Activated CD4-positive, alpha-beta T cell treated with anti-CD3 and anti-CD28 coated beads for 24 hours (primary cell): ENCODE data around the gene CCNYL1.
A peak's percentile ranks its signal among the peaks of the same experiment; 100 is the strongest.
"Not testable (repeated sequence)": the region's sequence is repeated elsewhere in the genome, so short reads cannot be mapped to it uniquely, and the experiment has no call there.

Experiments
- DNase-seq, 2 donors: peaks; one replicate each; pipeline ENCODE4 v3.0.0-alpha.2; 2020; ENCODE audit warnings: low read depth in 2 of 2

The CCNYL1 gene

GRCh38 chr2:207697411-207697810 is 14.0 kb upstream of the CCNYL1 start:
- no peak for DNase-seq

- DNase-seq, result no peak
Observed at GRCh38 chr2:207698301-207698700, 13.1 kb upstream of the CCNYL1 start.

GRCh38 chr2:207704078-207704477 is 7.4 kb upstream of the CCNYL1 start:
- DNase-seq, result no peak

GRCh38 chr2:207704671-207705070 is 6.8 kb upstream of the CCNYL1 start:
- no peak for DNase-seq

- no peak for DNase-seq
Observed at GRCh38 chr2:207706936-207707860, 4.2 kb upstream of the CCNYL1 start.

- peak; percentile 7 to 17 for DNase-seq
Observed at GRCh38 chr2:207711750-207712530, 500 bp downstream of the CCNYL1 start.

- no peak for DNase-seq
Observed at GRCh38 chr2:207716056-207716455, 4.6 kb downstream of the CCNYL1 start.

GRCh38 chr2:207718521-207718920 is 7.1 kb downstream of the CCNYL1 start:
- DNase-seq, result no peak

- no peak for DNase-seq
Observed at GRCh38 chr2:207719008-207719407, 7.6 kb downstream of the CCNYL1 start.

GRCh38 chr2:207719655-207720054 is 8.2 kb downstream of the CCNYL1 start:
- not testable (repeated sequence) for DNase-seq

GRCh38 chr2:207720517-207721187 is 9.2 kb downstream of the CCNYL1 start:
- DNase-seq, result no peak

- no peak for DNase-seq
Observed at GRCh38 chr2:207722773-207723424, 11.5 kb downstream of the CCNYL1 start.

GRCh38 chr2:207723425-207723787 is 12.0 kb downstream of the CCNYL1 start:
- not testable (repeated sequence) for DNase-seq

- no peak for DNase-seq
Observed at GRCh38 chr2:207724113-207724512, 12.7 kb downstream of the CCNYL1 start.

GRCh38 chr2:207725873-207726578 is 14.6 kb downstream of the CCNYL1 start:
- DNase-seq, result no peak

- no peak for DNase-seq
Observed at GRCh38 chr2:207727261-207727660, 15.8 kb downstream of the CCNYL1 start.

- DNase-seq, result no peak
Observed at GRCh38 chr2:207729465-207729998, 18.1 kb downstream of the CCNYL1 start.

- no peak for DNase-seq
Observed at GRCh38 chr2:207731138-207731537, 19.7 kb downstream of the CCNYL1 start.

- DNase-seq, result no peak
Observed at GRCh38 chr2:207733597-207734240, 22.3 kb downstream of the CCNYL1 start.

- no peak for DNase-seq
Observed at GRCh38 chr2:207734264-207734635, 22.8 kb downstream of the CCNYL1 start.
